PFSK-1 (cell line): Measurements from ENCODE around the gene SNX3.

Experiments used
- FOXP2 ChIP-seq: optimal IDR thresholded peaks from 2 replicates; pipeline ENCODE3; 2011; ENCODE audit warnings: borderline replicate concordance, control low read depth, inconsistent platforms; ENCODE audit not compliant: insufficient read depth; ENCODE audit errors: extremely low read length, extremely low read depth
- POLR2AphosphoS5 ChIP-seq: IDR thresholded peaks from 2 replicates; pipeline ENCODE4 v1.6.1; 2012; ENCODE audit warnings: low read depth, mild to moderate bottlenecking, control low read depth, low read length, moderate library complexity
- SIN3A ChIP-seq: IDR thresholded peaks from 2 replicates; pipeline ENCODE4 v1.6.1; 2012; ENCODE audit warnings: mild to moderate bottlenecking, low read length, moderate library complexity, borderline replicate concordance; ENCODE audit not compliant: insufficient read depth
- TAF1 ChIP-seq: IDR thresholded peaks from 2 replicates; pipeline ENCODE4 v1.6.1; 2012; ENCODE audit warnings: low read length, control low read depth, borderline replicate concordance; ENCODE audit not compliant: insufficient read depth
- TF ChIP-seq, protein P1 (sequence below), 2 experiments: IDR thresholded peaks; 2 replicates each; pipeline versions ENCODE4 v1.6.1 to v1.8.0; 2011 to 2012; ENCODE audit warnings: low read depth in 2 of 2, low read length in 2 of 2, control low read depth in 1 of 2, inconsistent platforms in 1 of 2, mild to moderate bottlenecking in 1 of 2, moderate library complexity in 1 of 2; ENCODE audit not compliant: insufficient read depth in 1 of 2

The SNX3 gene

GRCh38 chr6:108294727-108295625 is 34.1 kb upstream of the SNX3 start, which contains the start of gene AFG1L:
AFG1L (plus strand) TSS chr6:108295054; CDS start chr6:108295080, 26 bp downstream.
- TF ChIP-seq TAF1 (peak; percentile 67; the same call in 1 of the 2 replicates), SIN3A (no peak), FOXP2 (peak; percentile 82), POLR2AphosphoS5 (peak; percentile 84)
- TF ChIP-seq, protein P1, sequence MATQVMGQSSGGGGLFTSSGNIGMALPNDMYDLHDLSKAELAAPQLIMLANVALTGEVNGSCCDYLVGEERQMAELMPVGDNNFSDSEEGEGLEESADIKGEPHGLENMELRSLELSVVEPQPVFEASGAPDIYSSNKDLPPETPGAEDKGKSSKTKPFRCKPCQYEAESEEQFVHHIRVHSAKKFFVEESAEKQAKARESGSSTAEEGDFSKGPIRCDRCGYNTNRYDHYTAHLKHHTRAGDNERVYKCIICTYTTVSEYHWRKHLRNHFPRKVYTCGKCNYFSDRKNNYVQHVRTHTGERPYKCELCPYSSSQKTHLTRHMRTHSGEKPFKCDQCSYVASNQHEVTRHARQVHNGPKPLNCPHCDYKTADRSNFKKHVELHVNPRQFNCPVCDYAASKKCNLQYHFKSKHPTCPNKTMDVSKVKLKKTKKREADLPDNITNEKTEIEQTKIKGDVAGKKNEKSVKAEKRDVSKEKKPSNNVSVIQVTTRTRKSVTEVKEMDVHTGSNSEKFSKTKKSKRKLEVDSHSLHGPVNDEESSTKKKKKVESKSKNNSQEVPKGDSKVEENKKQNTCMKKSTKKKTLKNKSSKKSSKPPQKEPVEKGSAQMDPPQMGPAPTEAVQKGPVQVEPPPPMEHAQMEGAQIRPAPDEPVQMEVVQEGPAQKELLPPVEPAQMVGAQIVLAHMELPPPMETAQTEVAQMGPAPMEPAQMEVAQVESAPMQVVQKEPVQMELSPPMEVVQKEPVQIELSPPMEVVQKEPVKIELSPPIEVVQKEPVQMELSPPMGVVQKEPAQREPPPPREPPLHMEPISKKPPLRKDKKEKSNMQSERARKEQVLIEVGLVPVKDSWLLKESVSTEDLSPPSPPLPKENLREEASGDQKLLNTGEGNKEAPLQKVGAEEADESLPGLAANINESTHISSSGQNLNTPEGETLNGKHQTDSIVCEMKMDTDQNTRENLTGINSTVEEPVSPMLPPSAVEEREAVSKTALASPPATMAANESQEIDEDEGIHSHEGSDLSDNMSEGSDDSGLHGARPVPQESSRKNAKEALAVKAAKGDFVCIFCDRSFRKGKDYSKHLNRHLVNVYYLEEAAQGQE (IDR thresholded peaks at IDR 0.05; ENCODE audit: insufficient read depth in 1 of 2, low read depth in 2 of 2, low read length in 2 of 2), result 0 out of 4 replicates have a peak, but pooled peaks of 1 of the 2 experiments have one; percentile 38

DNA sequence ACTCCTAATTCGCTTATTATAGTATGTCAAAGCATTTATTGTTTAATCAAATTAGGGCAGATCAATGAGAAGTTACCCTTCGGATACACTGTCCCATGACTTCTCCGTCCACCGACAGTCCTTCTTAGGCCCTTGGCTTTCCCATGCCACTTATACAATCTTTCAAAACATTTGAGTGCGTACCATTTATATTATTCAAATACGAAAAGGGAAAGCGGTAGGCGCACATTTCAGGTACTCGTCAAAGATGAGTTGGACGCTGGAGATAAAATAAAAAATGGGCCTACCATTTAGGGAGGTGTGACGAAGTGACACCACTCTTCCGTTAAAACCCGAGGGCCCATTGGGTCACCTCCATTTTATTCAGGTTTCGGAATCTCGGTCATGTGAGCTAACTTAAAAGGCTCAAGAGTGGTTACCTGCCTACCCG is 33.5 kb upstream of the SNX3 start:
- TF ChIP-seq POLR2AphosphoS5 (no peak), TAF1 (no peak), FOXP2 (no peak), SIN3A (no peak)
- TF ChIP-seq, protein P1 (IDR thresholded peaks at IDR 0.05; ENCODE audit: insufficient read depth in 1 of 2, low read depth in 2 of 2, low read length in 2 of 2), result no peak

GRCh38 chr6:108293527-108294296 is 32.9 kb upstream of the SNX3 start:
- TF ChIP-seq TAF1, result no peak
- no peak for TF ChIP-seq POLR2AphosphoS5
- TF ChIP-seq, protein P1 (IDR thresholded peaks at IDR 0.05; ENCODE audit: insufficient read depth in 1 of 2, low read depth in 2 of 2, low read length in 2 of 2), result no peak
- no peak for TF ChIP-seq SIN3A
- TF ChIP-seq FOXP2, result no peak

DNA sequence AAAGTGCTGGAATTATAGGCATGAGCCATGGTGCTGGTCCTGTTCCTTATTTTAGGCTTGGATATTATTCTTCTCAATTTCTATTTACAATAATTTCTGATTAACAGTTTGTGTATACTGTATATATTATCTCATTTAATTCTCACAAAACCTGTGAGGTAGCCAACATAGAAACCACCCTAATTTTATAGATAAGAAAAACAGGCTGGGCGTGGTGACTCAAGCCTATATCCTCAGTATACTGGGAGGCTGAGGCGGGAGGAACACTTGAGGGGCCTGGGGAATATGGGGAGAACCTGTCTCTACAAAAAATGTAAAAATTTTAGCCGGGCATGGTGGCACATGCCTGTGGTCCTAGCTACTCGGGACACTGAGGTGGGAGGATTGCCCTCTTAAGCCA is 30.3 kb upstream of the SNX3 start:
- TF ChIP-seq, protein P1 (IDR thresholded peaks at IDR 0.05; ENCODE audit: insufficient read depth in 1 of 2, low read depth in 2 of 2, low read length in 2 of 2), result no peak
- TF ChIP-seq FOXP2, result no peak
- TF ChIP-seq TAF1, result no peak
- no peak for TF ChIP-seq SIN3A
- TF ChIP-seq POLR2AphosphoS5, result no peak
